NCI-H1436 (cell line): ENCODE data around the gene ZNF292.
A peak's percentile ranks its signal among the peaks of the same experiment; 100 is the strongest.
"Not testable (repeated sequence)": the region's sequence is repeated elsewhere in the genome, so short reads cannot be mapped to it uniquely, and the experiment has no call there.

Experiments
- DNase-seq: peaks from one replicate; lab custom pipeline; 2025; lab: John Stamatoyannopoulos, UW

The ZNF292 gene

DNA sequence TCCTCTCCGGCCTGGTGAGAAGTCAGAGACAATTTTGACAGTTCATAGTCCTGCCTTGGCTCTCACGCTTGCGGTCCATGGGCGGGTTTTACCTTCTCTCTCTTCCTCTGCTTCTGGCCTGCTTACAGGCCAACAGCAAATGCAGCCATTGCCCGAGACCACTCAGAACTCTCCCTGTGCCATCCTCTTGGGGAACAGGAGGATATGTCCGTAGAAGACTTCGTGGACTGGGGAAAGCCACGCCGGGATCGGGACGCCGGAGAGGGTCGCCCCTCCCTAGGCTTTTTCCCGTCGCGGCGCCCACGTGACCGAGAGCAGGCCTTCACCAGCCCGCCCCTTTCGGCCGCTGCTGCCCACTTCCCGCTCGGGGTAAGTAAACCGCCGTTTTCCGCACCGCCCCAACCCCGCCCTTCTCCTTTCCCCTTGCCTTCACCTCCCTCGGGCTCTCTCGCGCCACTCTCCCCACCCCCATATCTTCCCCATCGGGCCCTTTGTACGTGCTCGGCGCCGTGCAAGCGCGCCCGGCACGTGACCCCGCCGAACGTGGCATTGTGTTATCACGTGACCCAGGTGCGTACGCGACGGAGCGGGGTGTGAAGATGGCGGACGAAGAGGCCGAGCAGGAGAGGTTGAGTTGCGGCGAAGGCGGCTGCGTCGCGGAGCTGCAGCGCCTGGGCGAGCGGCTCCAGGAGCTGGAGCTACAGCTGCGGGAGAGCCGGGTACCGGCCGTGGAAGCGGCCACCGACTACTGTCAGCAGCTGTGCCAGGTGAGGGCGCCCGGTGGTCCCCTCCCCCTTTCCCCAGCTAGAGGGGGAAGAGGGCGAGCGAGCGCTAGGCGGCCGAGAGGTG is at the start of gene ZNF292:
Gene ZNF292 (plus strand): TSS at position 573 of the 849 bp plus-strand sequence. CDS start 27 bp downstream, at position 600.
- DNase-seq = peak; percentile 98

DNA sequence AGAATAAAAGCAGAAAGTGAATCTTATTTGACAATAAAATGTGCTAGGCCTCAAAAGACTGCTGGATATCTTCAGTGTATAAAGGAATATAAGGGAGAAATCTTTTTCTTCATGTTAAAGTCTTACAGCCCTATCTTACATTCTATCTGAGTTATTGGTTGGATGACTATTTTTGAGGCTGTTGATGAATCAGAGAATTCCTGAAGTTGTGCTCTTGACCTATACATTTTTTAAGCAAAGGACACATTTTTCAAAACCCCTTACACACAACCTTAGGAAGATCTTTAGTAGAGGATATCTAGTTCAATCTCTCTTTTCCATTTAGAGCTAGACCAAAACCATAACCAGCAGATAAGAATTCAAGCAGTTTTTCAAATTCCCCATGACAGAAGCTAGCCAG is 49.5 kb upstream of the ZNF292 start:
- no peak for DNase-seq

DNA sequence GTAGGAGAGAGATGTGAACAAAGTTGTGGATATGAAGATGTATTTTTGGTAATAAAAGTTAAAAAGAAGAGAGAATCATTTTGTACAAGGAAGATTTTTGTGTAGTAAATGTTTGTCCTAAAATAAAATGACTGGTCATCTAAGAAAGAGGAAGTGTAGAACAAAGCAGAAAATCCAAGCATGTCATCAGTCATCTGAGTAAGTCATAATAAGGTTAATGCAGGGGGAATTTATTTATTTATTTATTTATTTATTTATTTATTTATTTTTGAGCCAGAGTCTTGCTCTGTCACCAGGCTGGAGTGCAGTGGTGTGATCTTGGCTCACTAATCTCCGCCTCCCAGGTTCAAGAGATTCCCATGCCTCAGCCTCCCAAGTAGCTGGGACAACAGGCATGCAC is 44.7 kb upstream of the ZNF292 start:
- no peak for DNase-seq

DNA sequence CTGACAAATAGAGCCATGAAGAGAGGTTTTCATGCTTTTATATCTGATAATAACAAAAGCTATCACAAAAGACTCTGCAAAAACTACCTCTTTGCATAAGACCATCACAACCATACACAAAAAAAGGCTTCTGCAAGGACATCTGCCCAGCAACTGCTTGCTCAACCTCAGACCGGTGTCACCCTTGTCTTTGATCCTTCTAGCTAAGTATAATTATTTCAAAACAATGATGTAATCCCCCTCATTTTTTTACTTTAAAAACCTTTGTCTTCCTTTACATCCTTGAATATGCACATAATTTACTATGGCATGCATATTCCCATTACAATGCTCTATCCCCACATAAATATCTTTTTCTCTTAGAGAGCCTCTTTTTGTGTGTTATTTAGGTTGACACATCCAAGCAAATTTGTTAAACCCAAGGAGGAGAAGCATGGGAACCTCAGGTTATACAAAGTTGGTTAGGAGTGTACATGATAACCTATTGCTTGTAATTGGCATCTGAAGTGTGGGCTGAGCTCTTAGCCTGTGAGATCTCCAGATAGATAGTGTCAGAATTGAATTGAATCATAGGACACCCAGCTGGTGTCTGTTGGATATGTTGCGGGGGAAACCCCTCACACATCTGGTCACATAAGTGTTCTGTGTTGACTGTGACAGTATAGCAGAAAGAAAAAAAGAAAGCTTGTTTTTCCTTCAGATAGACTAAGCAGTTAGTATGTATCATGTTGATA is 39.8 kb upstream of the ZNF292 start:
- no peak for DNase-seq

DNA sequence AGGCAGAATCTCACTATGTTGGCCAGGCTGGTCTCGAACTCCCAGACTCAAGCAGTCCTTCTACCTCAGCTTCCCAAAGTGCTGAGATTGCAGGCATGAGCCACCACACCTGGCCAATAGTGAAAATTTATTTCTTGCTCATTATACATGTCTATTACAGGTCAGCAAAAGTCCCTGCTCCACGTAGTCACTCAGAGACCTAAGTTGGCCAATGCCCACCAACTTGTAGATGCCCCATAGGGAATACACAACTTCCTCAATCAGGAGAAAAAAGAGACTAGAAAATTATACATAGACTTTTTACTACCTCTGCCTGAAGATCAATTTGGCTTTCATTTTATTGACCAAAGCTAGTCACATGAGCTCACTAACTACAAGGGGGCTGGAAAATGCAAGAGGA is 38.4 kb upstream of the ZNF292 start:
- no peak for DNase-seq

DNA sequence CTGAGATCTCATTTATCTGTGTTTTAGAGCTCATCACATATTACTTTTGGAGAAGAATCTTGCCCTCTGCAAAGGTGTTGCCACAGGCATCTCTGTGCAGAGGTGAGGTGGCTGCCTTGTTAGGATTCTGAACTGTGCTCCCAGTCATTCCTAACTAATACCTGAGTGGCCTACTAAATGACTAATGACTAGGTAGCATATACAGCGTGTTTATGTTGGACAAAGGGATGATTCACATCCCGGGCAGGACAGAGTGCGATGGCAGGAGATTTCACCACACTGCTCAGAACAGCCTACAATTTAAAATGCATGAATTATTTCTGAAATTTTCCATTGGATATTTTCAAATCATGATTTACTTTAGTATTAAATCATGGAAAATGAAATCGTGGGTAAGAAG is 37.3 kb upstream of the ZNF292 start:
- no peak for DNase-seq

DNA sequence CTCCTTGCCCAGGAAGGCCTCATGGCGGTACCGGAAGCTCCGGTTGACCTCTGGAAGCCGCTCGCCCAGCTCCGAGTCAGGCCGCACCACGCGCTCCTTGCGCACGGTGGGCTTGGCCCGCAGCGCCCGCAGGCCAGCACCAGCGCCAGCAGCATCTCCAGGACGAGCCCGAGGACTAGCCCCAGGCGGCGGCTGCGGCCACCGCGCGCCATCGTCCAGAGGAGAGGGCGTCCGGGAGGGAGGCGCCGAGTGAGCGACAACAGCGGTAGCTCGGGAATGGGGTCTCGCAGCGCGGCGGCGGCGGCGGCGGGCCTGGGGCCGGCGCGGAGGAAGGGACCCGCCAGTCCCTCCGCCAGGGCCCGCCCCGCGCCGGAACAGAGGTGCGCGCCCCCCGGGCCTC is 32.9 kb upstream of the ZNF292 start:
- no peak for DNase-seq

DNA sequence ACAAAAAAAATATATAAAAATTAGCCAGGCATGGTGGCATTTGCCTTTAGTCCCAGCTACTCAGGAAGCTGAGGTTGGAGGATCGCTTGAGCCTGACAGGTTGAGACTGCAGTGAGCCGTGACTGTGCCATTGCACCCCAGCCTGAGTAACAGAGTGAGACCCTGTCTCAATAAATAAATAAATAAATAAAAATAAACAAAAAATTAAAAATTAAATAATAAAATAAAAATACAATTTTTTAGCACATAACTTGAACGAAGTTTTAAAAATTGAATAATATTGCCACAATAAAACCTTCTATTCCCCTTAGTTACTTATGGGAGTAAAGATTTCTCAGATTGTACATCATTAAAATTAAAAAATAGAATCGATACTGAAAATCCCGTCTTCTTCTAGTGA is 31.3 kb upstream of the ZNF292 start:
- no peak for DNase-seq

DNA sequence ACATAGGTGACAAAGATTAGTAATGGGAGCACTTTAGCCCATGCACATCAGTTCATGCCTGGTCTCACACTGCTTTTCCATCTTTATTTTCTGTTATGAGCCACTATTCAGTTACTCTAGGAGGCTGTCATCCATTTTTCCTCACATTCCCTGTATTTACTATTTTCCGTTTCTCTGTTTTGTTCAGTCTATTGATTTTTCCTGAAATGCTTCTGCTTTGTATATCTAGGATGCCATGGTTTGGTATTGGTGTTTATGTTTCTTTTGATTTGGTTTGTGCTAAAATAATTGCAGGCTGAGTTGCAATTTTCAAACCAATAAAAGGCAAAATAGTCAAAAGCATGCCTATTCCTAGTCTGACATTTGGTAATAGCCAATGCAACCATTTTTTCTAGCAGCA is 28.9 kb upstream of the ZNF292 start:
- DNase-seq = no peak

DNA sequence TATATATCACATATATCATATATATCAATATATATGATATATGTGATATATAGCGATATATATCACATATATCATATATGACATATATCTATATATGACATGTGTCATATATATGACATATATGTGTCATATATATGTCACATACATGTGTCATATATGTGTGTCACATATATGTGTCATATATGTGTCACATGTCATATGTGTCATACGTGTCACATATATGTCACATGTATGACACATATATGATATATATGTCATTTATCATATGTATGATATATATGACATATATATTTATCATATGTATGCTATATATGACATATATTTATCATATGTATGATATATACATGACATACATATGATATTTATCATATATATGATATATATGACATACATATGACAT is 27.6 kb upstream of the ZNF292 start:
- no peak for DNase-seq

DNA sequence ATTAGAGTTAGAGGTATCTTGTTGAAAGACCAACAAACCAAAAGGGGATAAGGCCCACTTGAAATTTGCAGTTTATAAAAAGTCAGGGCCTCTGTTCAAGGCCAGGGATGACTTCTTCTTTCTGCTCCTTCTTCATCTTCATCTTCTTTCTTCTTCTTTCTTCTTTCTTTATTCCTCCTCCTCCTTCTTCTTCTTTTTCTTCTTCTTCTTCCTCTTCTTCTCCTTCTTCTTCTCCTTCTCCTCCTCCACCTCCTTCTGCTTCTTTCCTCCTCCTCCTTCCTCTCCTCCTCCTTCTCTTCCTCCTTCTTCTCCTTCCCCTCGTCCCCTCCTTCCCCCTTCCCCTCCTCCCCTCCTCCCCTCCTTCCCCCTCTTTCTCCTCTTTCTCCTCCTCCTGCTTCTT is 18.4 kb upstream of the ZNF292 start:
- no peak for DNase-seq

DNA sequence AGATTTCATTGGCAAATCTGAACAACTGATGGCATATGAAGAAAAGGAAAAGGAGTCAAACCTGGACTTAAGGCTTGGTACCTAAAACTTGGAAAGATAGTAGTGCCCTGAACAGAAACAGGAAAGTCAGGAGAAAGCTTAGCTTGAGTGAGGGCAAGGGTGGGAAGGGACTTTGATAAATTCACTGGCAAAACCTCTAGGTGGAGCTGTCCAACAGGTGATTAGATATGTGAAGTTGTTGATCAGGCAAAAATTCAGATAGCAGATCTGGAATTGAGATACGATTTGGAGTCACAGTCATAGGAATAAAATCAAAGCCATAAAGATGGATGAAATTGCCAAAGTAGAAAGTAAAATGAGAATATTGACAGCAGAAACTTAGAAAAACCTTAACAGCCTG is 16.1 kb upstream of the ZNF292 start:
- peak; percentile 46 for DNase-seq

DNA sequence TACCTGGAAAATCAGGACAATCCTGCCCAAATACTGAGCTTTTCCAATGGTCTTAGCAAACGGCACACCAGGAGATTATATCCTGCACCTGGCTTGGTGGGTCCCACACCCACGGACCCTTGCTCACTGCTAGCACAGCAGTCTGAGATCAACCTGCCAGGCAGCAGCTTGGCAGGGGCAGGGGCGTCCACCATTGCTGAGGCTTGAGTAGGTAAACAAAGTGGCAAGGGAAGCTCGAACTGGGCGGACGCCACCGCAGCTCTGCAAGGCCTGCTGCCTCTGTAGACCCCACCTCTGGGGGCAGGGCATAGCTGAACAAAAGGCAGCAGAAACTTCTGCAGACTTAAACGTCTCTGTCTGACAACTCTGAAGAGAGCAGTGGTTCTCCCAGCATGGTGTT is 15.4 kb upstream of the ZNF292 start:
- DNase-seq = not testable (repeated sequence)

DNA sequence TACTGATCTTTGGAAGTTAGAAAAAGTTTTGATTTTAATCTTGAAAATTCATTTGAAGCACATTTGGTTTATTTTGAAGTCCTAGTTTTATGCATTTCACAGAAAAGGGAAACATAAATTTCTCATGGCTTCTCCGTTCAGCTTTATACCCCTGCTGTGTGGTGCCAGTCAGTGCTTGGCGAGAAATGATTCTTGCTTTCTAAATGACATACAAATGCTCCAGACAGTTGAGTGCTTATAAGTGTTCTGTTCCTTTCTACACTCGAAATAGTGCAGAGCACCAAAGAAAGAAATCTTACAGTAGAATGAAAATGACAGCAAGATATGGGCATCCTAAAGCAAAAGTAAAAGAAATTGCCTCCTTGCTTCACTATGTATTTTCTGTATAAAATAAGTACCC is 9.0 kb upstream of the ZNF292 start:
- DNase-seq = no peak

DNA sequence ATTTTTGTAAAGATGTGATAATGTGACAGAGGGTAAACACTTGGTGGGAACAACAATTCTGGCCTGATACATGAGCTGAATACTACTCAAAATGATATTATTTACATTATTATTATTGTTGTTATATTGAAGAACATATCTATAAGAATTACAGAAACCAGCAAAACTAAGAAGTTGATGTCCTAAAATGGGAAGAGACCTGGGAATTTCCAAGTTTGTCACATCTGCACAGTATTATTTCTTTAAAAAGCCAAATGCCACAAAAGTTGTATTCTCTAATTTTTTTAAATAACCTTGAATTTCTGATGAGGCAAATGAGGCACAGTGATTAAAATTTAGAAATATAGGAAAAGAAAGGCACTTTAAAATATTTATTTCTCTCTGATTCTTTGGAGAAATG is 5.0 kb upstream of the ZNF292 start:
- DNase-seq = no peak

DNA sequence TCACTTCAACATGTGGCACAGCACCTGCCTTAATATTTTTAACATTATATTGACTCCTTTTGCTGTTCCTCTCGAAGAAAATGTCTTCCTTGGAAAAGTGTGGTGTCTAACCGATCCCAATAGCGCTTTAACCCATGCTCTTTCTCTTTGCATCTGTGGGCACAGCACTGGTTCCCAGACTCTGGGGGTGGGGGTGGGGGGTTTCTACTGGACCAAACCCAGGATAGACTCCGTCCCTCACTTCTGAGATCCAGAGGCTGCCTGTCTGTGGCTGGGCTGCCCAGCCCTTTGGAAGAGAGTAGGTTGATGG is 3.9 kb upstream of the ZNF292 start:
- no peak for DNase-seq

DNA sequence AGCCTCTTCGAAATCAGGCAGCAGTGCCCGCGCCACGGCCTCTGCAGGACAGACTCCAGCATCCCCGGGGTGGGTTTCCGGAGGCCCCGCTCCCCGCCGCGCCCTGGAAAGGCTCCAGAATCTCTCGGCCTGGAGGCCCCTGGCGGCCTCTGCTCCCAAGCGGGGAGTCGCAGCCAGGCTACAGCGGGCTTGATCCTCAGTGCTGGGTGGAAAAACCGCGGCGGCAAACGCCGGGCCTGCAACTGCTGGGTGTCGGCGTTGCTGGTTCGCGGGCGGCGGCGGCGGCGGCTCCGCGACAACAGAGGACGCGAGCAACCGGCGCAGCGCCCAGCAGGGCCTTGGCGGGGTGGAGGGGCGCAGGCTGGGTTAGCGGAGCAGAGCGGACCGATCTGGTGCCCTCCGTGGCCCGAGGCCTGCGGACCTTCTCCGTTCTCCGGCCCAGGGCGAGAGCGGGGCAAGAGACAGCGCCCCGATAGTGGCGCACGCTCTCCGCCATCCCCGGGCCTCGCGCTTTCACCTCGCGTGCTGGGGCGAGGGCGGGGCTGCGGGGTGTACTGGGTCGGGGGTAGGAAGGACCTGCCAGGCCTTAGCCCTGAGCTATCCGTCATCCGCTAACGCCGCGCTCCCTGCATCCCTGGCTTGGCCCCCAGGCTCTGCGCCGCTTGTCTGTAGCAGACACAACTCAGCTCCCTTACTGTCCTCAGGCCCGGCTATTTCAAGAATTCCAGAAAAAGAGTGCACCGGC is 3.4 kb upstream of the ZNF292 start:
- DNase-seq = peak; percentile 57

DNA sequence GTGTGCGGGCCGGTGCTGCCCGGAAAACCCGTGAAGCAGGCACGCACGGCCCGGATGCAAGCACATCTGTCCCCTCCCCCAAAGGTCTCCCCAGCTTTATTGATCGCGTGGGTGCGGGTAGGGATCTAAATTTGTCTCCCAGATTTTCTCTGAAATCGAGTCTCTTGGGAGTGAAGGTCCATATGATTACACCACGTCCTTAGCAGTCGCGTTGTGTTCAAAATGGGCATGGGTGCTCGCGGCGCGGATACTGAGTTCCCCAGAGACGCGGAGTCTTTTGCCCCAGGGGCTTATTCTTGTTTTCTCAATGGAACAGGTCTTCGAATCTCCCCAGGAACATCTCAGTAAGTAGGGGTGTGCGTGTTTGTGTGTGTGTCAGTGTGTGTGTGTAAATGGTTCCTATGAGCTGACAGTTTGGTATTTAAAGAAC is 2.8 kb upstream of the ZNF292 start:
- DNase-seq = peak; percentile 46

DNA sequence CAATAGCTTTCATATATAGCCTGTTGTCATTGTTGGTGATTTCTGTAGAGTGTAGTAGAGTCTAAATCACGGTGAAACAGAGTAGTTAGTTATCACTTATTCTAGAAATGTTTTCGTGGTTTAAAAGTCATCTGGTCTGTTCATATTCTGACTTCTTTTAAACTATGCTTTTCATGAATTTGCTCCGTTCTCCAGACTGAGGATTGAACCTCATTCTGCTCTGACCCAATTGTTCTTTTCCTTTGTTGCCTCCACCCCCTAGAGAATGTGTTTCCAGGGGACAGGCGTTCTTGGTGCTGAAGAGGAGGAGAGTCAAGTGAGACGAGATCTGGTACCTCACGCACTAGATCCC is 748 bp upstream of the ZNF292 start:
- DNase-seq = peak; percentile 73

DNA sequence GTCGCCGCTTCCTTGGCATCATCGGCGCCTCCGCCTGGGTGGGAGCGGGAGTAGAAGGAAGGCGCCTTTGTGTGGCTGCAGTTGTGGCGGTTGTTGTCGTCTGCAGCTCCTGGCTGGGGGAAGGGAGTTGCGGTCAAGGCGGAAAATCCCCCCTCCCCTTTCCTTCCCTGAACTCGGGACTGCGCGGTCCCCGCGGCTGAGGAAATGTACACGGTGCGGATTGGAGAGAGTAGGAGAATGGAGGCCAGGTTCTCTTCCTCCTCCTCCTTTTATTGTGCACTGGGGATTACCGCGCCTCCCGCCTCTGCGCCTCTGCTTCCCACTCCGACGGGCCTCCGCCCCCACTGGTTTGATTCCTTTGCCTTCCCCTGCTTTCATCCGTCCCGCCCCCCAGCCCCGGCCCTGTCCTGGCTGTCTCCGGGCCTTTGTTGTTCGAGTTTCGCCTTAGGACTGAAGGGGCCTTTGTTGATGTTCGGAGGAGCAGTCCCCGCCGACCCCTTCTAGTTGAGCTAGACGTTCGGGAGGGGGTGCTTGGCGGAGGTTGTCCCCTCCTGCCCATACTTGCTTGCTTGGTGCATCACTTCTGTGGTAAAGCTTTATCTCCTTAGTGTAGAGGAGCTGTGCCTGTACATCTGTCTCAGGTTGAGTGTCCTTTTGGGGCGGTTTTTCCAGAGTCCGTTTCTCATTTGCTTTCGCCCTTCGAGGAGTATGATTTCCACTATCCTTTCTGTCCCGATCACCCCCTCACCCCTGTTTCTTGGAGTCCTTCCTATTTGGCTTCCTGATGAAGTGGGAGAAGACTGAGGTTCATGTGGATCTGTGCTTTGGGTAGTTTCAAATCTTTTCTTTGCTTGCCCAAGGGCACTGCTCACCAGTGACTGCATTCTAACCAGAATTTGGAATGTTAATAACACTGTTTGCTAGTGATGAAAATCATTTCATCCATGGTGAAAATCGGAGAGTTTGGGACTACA is 764 bp downstream of the ZNF292 start:
- peak; percentile 5 for DNase-seq

DNA sequence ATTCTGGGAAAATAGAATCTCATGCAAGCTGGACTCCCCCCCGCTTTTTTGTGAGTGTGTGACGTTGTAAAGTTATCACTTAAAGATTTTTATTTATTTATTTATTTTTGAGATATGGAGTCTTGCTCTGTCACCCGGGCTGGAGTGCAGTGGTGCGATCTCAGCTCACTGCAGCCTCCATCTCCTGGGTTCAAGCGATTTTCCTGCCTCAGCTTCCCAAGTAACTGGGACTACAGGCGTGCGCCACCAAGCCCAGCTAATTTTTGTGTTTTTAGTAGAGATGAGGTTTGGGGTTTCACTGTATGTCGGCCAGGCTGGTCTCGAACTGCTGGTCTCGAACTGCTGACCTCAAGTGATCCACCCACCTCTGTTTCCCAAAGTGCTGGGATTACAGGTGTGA is 2.2 kb downstream of the ZNF292 start:
- not testable (repeated sequence) for DNase-seq

DNA sequence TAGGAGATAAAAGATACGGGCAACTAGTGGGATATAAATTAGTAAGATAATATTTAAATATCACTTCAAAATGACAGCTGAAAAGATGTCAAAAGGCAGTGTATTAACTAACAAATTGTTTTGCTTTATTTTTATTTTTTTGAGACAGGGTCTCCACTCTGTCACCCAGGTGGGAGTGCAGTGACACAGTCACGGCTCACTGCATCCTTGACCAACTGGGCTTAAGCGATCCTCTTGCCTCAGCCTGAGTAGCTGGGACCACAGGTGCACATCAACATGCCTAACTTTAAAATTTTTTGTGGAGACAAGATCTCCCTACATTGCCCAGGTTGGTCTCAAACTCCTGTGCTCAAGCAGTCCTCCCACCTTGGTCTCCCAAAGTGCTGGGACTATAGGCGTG is 5.9 kb downstream of the ZNF292 start:
- no peak for DNase-seq
